Stimulated activated CD4-positive, alpha-beta T cell treated with anti-CD3 and anti-CD28 coated beads, Interleukin-4, amount 100 ng/mL, for 4 hours (primary cell): ENCODE results near the gene GPC5.
"Not testable (repeated sequence)": the region's sequence is repeated elsewhere in the genome, so short reads cannot be mapped to it uniquely, and the experiment has no call there.

Source experiments
- DNase-seq, 2 experiments: peaks; one replicate each; pipeline ENCODE4 v3.0.0-alpha.2; 2020

GPC5 gene

GRCh38 chr13:91722267-91722884 is 324.0 kb downstream of the GPC5 start:
- DNase-seq, result no peak

GRCh38 chr13:91724591-91724990 is 326.2 kb downstream of the GPC5 start:
- DNase-seq, result no peak

GRCh38 chr13:91725646-91726045 is 327.2 kb downstream of the GPC5 start:
- DNase-seq, result no peak

- DNase-seq, result no peak
Observed at GRCh38 chr13:91726671-91727070, 328.2 kb downstream of the GPC5 start.

- no peak for DNase-seq
Observed at GRCh38 chr13:91729859-91730258, 331.4 kb downstream of the GPC5 start.

- DNase-seq, result no peak
Observed at GRCh38 chr13:91739751-91740150, 341.3 kb downstream of the GPC5 start.

GRCh38 chr13:91740756-91741155 is 342.3 kb downstream of the GPC5 start:
- no peak for DNase-seq

- DNase-seq, result no peak
Observed at GRCh38 chr13:91741925-91742324, 343.5 kb downstream of the GPC5 start.

- DNase-seq, result no peak
Observed at GRCh38 chr13:91744284-91744683, 345.9 kb downstream of the GPC5 start.

GRCh38 chr13:91745967-91746366 is 347.5 kb downstream of the GPC5 start:
- no peak for DNase-seq

GRCh38 chr13:91747186-91747585 is 348.8 kb downstream of the GPC5 start:
- DNase-seq, result no peak

GRCh38 chr13:91748416-91749089 is 350.1 kb downstream of the GPC5 start:
- no peak for DNase-seq

- no peak for DNase-seq
Observed at GRCh38 chr13:91758724-91759123, 360.3 kb downstream of the GPC5 start.

GRCh38 chr13:91762957-91763356 is 364.5 kb downstream of the GPC5 start:
- no peak for DNase-seq

- DNase-seq, result no peak
Observed at GRCh38 chr13:91764527-91764926, 366.1 kb downstream of the GPC5 start.

- DNase-seq, result no peak
Observed at GRCh38 chr13:91767651-91768050, 369.2 kb downstream of the GPC5 start.

- DNase-seq, result no peak
Observed at GRCh38 chr13:91768746-91769145, 370.3 kb downstream of the GPC5 start.

GRCh38 chr13:91771229-91771628 is 372.8 kb downstream of the GPC5 start:
- no peak for DNase-seq

GRCh38 chr13:91773591-91774227 is 375.3 kb downstream of the GPC5 start:
- DNase-seq, result no peak

- no peak for DNase-seq
Observed at GRCh38 chr13:91774397-91774796, 376.0 kb downstream of the GPC5 start.

- DNase-seq, result no peak
Observed at GRCh38 chr13:91776611-91777193, 378.3 kb downstream of the GPC5 start.

- no peak for DNase-seq
Observed at GRCh38 chr13:91778123-91778522, 379.7 kb downstream of the GPC5 start.

- not testable (repeated sequence) for DNase-seq
Observed at GRCh38 chr13:91781982-91782691, 383.7 kb downstream of the GPC5 start.
